ENCODE results near the gene ZNF90. TPM values are rescaled to one million over a fixed set of nuclear protein-coding genes. Genes with fewer than 3 reads are reported as not detected.
"Not testable (repeated sequence)": the region's sequence is repeated elsewhere in the genome, so short reads cannot be mapped to it uniquely, and the experiment has no call there.

Gene ZNF90
- total RNA-seq, 2 donors from 2014 or later, result 113 to 174 TPM

- no peak overlapping the region for H3K9ac ChIP-seq (ENCODE audit: extremely low read depth, low read length, poor library complexity, severe bottlenecking)
- H3K4me3 Mint-ChIP-seq, result no peak overlapping the region
- no peak overlapping the region for H3K27ac ChIP-seq (ENCODE audit: low read depth, low read length)
- 90 to 100% methylated on average over 4 to 5 of the region's 5 CpGs for WGBS, 2 experiments (ENCODE audit: insufficient coverage in 1 of 2, insufficient read length in 1 of 2)
- H3K36me3 Mint-ChIP-seq (ENCODE audit: low read depth), result peaks cover 91% of the 10 kb centered on the region
- peaks cover 33% of the 10 kb centered on the region for H3K4me1 Mint-ChIP-seq
- no peaks in the 10 kb centered on the region for H3K4me1 ChIP-seq (ENCODE audit: control insufficient read depth, insufficient read depth, low read length)
- no peak for TF ChIP-seq CTCF (conservative IDR thresholded peaks at IDR 0.05)
- peak overlapping the region; percentile 61 for H3K27ac Mint-ChIP-seq
- no peaks in the 10 kb centered on the region for H3K27me3 Mint-ChIP-seq (ENCODE audit: insufficient read depth)
- H3K27me3 ChIP-seq (ENCODE audit: control insufficient read depth, insufficient read depth, low read length, poor library complexity, severe bottlenecking), result no peaks in the 10 kb centered on the region
- H3K36me3 ChIP-seq (ENCODE audit: control insufficient read depth, insufficient read depth, low read length), result peaks cover 99% of the 10 kb centered on the region
- DNase-seq, result peak; percentile 55
- H3K9me3 ChIP-seq (ENCODE audit: control insufficient read depth, low read length), result peaks cover 100% of the 10 kb centered on the region
- H3K9me3 Mint-ChIP-seq, result peaks cover 52% of the 10 kb centered on the region
- peak overlapping the region; percentile 48 for H3K4me3 ChIP-seq (ENCODE audit: low read length)
Measured at GRCh38 chr19:20103091-20103740, 25.4 kb downstream of the ZNF90 start.

GRCh38 chr19:20107301-20107700 lies 29.5 kb downstream of the ZNF90 start:
- H3K36me3 ChIP-seq (ENCODE audit: control insufficient read depth, insufficient read depth, low read length), result peaks cover 98% of the 10 kb centered on the region
- WGBS, 2 experiments (ENCODE audit: insufficient coverage in 1 of 2, insufficient read length in 1 of 2), result 71 to 72% methylated on average over 2 to 3 of the region's 3 CpGs
- TF ChIP-seq CTCF (conservative IDR thresholded peaks at IDR 0.05), result no peak
- Mint-ChIP-seq H3K9me3 (peaks cover 59% of the 10 kb centered on the region), H3K36me3 (ENCODE audit: low read depth) (peaks cover 87% of the 10 kb centered on the region), H3K4me1 (peaks cover 23% of the 10 kb centered on the region), H3K4me3 (no peak overlapping the region), H3K27me3 (ENCODE audit: insufficient read depth) (no peaks in the 10 kb centered on the region), H3K27ac (no peak overlapping the region)
- no peak overlapping the region for H3K9ac ChIP-seq (ENCODE audit: extremely low read depth, low read length, poor library complexity, severe bottlenecking)
- no peaks in the 10 kb centered on the region for H3K27me3 ChIP-seq (ENCODE audit: control insufficient read depth, insufficient read depth, low read length, poor library complexity, severe bottlenecking)
- peak overlapping the region; percentile 67 for H3K4me3 ChIP-seq (ENCODE audit: low read length)
- H3K27ac ChIP-seq (ENCODE audit: low read depth, low read length), result no peak overlapping the region
- no peak for DNase-seq
- H3K4me1 ChIP-seq (ENCODE audit: control insufficient read depth, insufficient read depth, low read length), result no peaks in the 10 kb centered on the region
- H3K9me3 ChIP-seq (ENCODE audit: control insufficient read depth, low read length), result peaks cover 98% of the 10 kb centered on the region

GRCh38 chr19:20118064-20118839 lies 40.5 kb downstream of the ZNF90 start:
- Mint-ChIP-seq H3K36me3 (ENCODE audit: low read depth) (peaks cover 96% of the 10 kb centered on the region), H3K9me3 (peaks cover 94% of the 10 kb centered on the region)
- Histone ChIP-seq H3K36me3 (ENCODE audit: control insufficient read depth, insufficient read depth, low read length) (peaks cover 100% of the 10 kb centered on the region), H3K9me3 (ENCODE audit: control insufficient read depth, low read length) (peaks cover 100% of the 10 kb centered on the region), H3K4me3 (ENCODE audit: low read length) (peak overlapping the region; percentile 71)
- DNase-seq; H3K4me3 Mint-ChIP-seq; H3K27ac ChIP-seq (ENCODE audit: low read depth, low read length); H3K4me1 Mint-ChIP-seq; H3K27ac Mint-ChIP-seq; H3K9ac ChIP-seq (ENCODE audit: extremely low read depth, low read length, poor library complexity, severe bottlenecking); H3K27me3 ChIP-seq (ENCODE audit: control insufficient read depth, insufficient read depth, low read length, poor library complexity, severe bottlenecking); H3K4me1 ChIP-seq (ENCODE audit: control insufficient read depth, insufficient read depth, low read length); H3K27me3 Mint-ChIP-seq (ENCODE audit: insufficient read depth): not testable (repeated sequence)
- 83 to 92% methylated on average over 1 to 5 of the region's 6 CpGs for WGBS, 2 experiments (ENCODE audit: insufficient coverage in 1 of 2, insufficient read length in 1 of 2)
